Tibial nerve (tissue), 4 donors: Measurements from ENCODE around the gene NFKB1. TPM values are rescaled to one million over a fixed set of nuclear protein-coding genes. Genes with fewer than 3 reads are reported as not detected.

ENCODE experiments used
- DNase-seq, 2 donors: peaks; one replicate each; pipeline ENCODE4 v3.0.0-alpha.2; 2019; ENCODE audit warnings: low spot score in 2 of 2
- H3K27ac ChIP-seq, 4 donors: fragments of 200-600 bp; sonication (generic) in 3 of 4; one replicate each; pipeline ENCODE4 v1.5.1; 2017 to 2019; ENCODE audit warnings: mild to moderate bottlenecking in 1 of 4
- H3K27me3 ChIP-seq, 2 donors: fragments of 200-600 bp; sonication (generic) in 1 of 2; one replicate each; pipeline versions ENCODE4 v1.5.1 to v1.6.0; 2017 to 2019
- H3K36me3 ChIP-seq, 3 donors: fragments of 200-600 bp; sonication (generic); one replicate each; pipeline ENCODE4 v1.5.1; 2018 to 2019
- H3K4me1 ChIP-seq, 4 donors: fragments of 200-600 bp; sonication (generic) in 3 of 4; one replicate each; pipeline ENCODE4 v1.5.1; 2017 to 2019
- H3K4me3 ChIP-seq, 4 donors: fragments of 200-600 bp; sonication (generic) in 3 of 4; one replicate each; pipeline ENCODE4 v1.5.1; 2017 to 2019; ENCODE audit warnings: mild to moderate bottlenecking in 1 of 4, moderate library complexity in 1 of 4
- H3K9me3 ChIP-seq, 4 donors: fragments of 200-600 bp; sonication (generic) in 3 of 4; one replicate each; pipeline ENCODE4 v1.5.1; 2017 to 2019
- CTCF ChIP-seq, 5 experiments: fragments of 200-600 bp in 3 of 5; fragments of 450-650 bp in 2 of 5; sonication (generic) in 3 of 5; IDR thresholded peaks; one replicate each; pipeline ENCODE4 v1.5.1; 2016 to 2019; ENCODE audit warnings: antibody characterized with exemption in 5 of 5, mild to moderate bottlenecking in 3 of 5, moderate library complexity in 2 of 5
- EP300 ChIP-seq, 2 donors: sonication (generic); formaldehyde crosslinking; IDR thresholded peaks; one replicate each; pipeline ENCODE4 v1.6.1; 2017; ENCODE audit warnings: antibody characterized with exemption in 2 of 2, mild to moderate bottlenecking in 1 of 2
- POLR2A ChIP-seq, 2 donors: fragments of 450-650 bp; IDR thresholded peaks; one replicate each; pipeline ENCODE4 v1.6.1; 2017; ENCODE audit warnings: antibody characterized with exemption in 2 of 2, mild to moderate bottlenecking in 2 of 2, moderate library complexity in 2 of 2
- WGBS, 2 donors: methylation state at CpG; one replicate each; pipeline ENCODE4 v1.1.5; 2018; 5-methylcytosine and 5-hydroxymethylcytosine counted together
- total RNA-seq, 4 donors: library from RNA; depleted of rRNA; stranded (reverse); fragments of >200 nt; gene quantifications; one replicate each; pipeline ENCODE4 v1.1.0, GENCODE V29; 2016

The NFKB1 gene
- total RNA-seq, 4 donors from 2014 or later = 21.6 to 44.8 (median 28.3) TPM

- Histone ChIP-seq H3K4me1 (peaks cover 0 to 46% (median 5%) of the 10 kb centered on the region in 4 donors), H3K27me3 (no peaks in the 10 kb centered on the region), H3K4me3 (no peak overlapping the region), H3K36me3 (peaks cover 0 to 7% (median 0%) of the 10 kb centered on the region in 3 donors), H3K27ac (no peak overlapping the region), H3K9me3 (no peaks in the 10 kb centered on the region)
- DNase-seq = no peak
- TF ChIP-seq EP300 (IDR thresholded peaks at IDR 0.05) (no peak), CTCF (IDR thresholded peaks at IDR 0.05) (no peak), POLR2A (IDR thresholded peaks at IDR 0.05) (no peak)
These were observed 53.8 kb downstream of the NFKB1 start for GRCh38 chr4:102554992-102555391.

- H3K27me3 ChIP-seq = no peaks in the 10 kb centered on the region
- no peak for DNase-seq
- peaks cover 0 to 56% (median 4%) of the 10 kb centered on the region in 4 donors for H3K4me1 ChIP-seq
These were observed 56.5 kb downstream of the NFKB1 start for GRCh38 chr4:102557636-102558035.

GRCh38 chr4:102560115-102560514 lies 59.0 kb downstream of the NFKB1 start:
- no peaks in the 10 kb centered on the region for H3K9me3 ChIP-seq
- H3K4me3 ChIP-seq = no peak overlapping the region
- peaks cover 0 to 7% (median 0%) of the 10 kb centered on the region in 3 donors for H3K36me3 ChIP-seq
- peaks cover 0 to 34% (median 0%) of the 10 kb centered on the region in 4 donors for H3K4me1 ChIP-seq
- no peak for TF ChIP-seq POLR2A (IDR thresholded peaks at IDR 0.05)
- TF ChIP-seq CTCF (IDR thresholded peaks at IDR 0.05) = no peak
- no peak for TF ChIP-seq EP300 (IDR thresholded peaks at IDR 0.05)
- peak overlapping the region in 3 of 4 donors; percentile 4 to 65 (median 47) for H3K27ac ChIP-seq
- no peak for DNase-seq
- H3K27me3 ChIP-seq = no peaks in the 10 kb centered on the region
- WGBS, 2 donors = 57 to 62% methylated on average over 5 of the region's 5 CpGs

More at GRCh38 chr4:102557636-102558035, 56.5 kb downstream of the NFKB1 start:
- no peak for TF ChIP-seq CTCF (IDR thresholded peaks at IDR 0.05)
- no peak for TF ChIP-seq POLR2A (IDR thresholded peaks at IDR 0.05)
- no peak for TF ChIP-seq EP300 (IDR thresholded peaks at IDR 0.05)
- no peak overlapping the region for H3K4me3 ChIP-seq
- H3K36me3 ChIP-seq = peaks cover 0 to 7% (median 0%) of the 10 kb centered on the region in 3 donors
- H3K9me3 ChIP-seq = no peaks in the 10 kb centered on the region
- 71 to 82% methylated on average over 2 of the region's 2 CpGs for WGBS, 2 donors
- H3K27ac ChIP-seq = no peak overlapping the region

- H3K4me1 ChIP-seq = peaks cover 0 to 34% (median 0%) of the 10 kb centered on the region in 4 donors
- no peak for TF ChIP-seq CTCF (IDR thresholded peaks at IDR 0.05)
- TF ChIP-seq EP300 (IDR thresholded peaks at IDR 0.05) = no peak
- no peak for TF ChIP-seq POLR2A (IDR thresholded peaks at IDR 0.05)
- WGBS, 2 donors = 73 to 75% methylated on average over 4 of the region's 4 CpGs
These were observed 59.6 kb downstream of the NFKB1 start for GRCh38 chr4:102560571-102561341.

GRCh38 chr4:102563000-102563399 lies 61.8 kb downstream of the NFKB1 start:
- no peak overlapping the region for H3K27ac ChIP-seq
- H3K4me3 ChIP-seq = no peak overlapping the region
- DNase-seq = no peak
- TF ChIP-seq POLR2A (IDR thresholded peaks at IDR 0.05) = no peak
- TF ChIP-seq CTCF (IDR thresholded peaks at IDR 0.05) = no peak
- TF ChIP-seq EP300 (IDR thresholded peaks at IDR 0.05) = no peak
- WGBS, 2 donors = 81 to 83% methylated on average over 1 of the region's 1 CpG
- H3K4me1 ChIP-seq = peaks cover 0 to 30% (median 0%) of the 10 kb centered on the region in 4 donors
- H3K36me3 ChIP-seq = no peaks in the 10 kb centered on the region
- H3K9me3 ChIP-seq = no peaks in the 10 kb centered on the region
- no peaks in the 10 kb centered on the region for H3K27me3 ChIP-seq

More at GRCh38 chr4:102560571-102561341, 59.6 kb downstream of the NFKB1 start:
- H3K36me3 ChIP-seq = peaks cover 0 to 7% (median 0%) of the 10 kb centered on the region in 3 donors
- peak overlapping the region in 3 of 4 donors; percentile 4 to 65 (median 47) for H3K27ac ChIP-seq
- no peak overlapping the region for H3K4me3 ChIP-seq
- no peaks in the 10 kb centered on the region for H3K9me3 ChIP-seq
- no peak for DNase-seq
- no peaks in the 10 kb centered on the region for H3K27me3 ChIP-seq
